HEK293T (cell line): ENCODE data around the gene APEX2.

ENCODE experiments used
- ELF4 ChIP-seq: fragments of 450-650 bp; IDR thresholded peaks from 2 replicates; pipeline ENCODE4 v1.6.1; 2017; ENCODE audit warnings: antibody characterized with exemption
- FOXA1 ChIP-seq: fragments of 450-650 bp; IDR thresholded peaks from 2 replicates; pipeline ENCODE4 v1.6.1; 2016; ENCODE audit warnings: mild to moderate bottlenecking
- FOXM1 ChIP-seq: fragments of 450-650 bp; IDR thresholded peaks from 2 replicates; pipeline ENCODE4 v1.6.1; 2017; ENCODE audit warnings: mild to moderate bottlenecking, borderline replicate concordance
- HDGF ChIP-seq: fragments of 450-650 bp; IDR thresholded peaks from 2 replicates; pipeline ENCODE4 v1.6.1; 2017; ENCODE audit warnings: antibody characterized with exemption, borderline replicate concordance
- PKNOX1 ChIP-seq: fragments of 450-650 bp; IDR thresholded peaks from 2 replicates; pipeline ENCODE4 v1.6.1; 2016
- SP1 ChIP-seq: fragments of 450-650 bp; IDR thresholded peaks from 2 replicates; pipeline ENCODE4 v1.6.1; 2017
- TARDBP ChIP-seq: fragments of 450-650 bp; IDR thresholded peaks from 2 replicates; pipeline ENCODE4 v1.6.1; 2016
- ZNF384 ChIP-seq: fragments of 450-650 bp; IDR thresholded peaks from 2 replicates; pipeline ENCODE4 v1.6.1; 2016

DNA sequence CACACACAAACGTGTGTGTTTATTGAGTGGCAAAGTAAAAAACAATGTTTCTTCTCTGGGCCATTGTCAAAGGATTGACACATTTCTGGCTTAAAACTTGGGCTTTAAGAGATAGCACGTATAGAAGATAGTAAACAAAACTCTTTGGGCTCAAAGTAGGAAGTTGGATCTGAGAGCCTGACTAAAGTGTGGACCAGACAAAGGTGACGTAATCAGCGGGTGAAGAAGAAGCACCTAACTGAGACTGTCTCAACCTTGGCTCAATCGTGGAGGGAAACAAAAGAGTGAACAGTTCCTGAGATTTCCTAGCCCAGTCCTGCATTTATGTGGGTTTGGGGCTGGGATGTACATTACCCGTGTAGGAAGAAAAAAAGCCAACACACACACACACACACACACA is 19.8 kb upstream of the APEX2 start:
- TF ChIP-seq ELF4 (no peak), PKNOX1 (no peak), TARDBP (no peak), HDGF (no peak), SP1 (no peak), FOXA1 (no peak), ZNF384 (no peak), FOXM1 (no peak)
